GM12878 (cell line): ENCODE results near the gene SNCAIP. TPM values are rescaled to one million over a fixed set of nuclear protein-coding genes. Genes with fewer than 3 reads are reported as not detected.

Experiments
- ATAC-seq: fragments of 200-7000 bp; cut with Tn5 transposase; 3 replicates; pipeline ENCODE4 v1.9.1; 2020; ENCODE audit warnings: mild to moderate bottlenecking, moderate library complexity
- BruUV-seq: library from RNA; stranded (reverse); fragments of 400-500 nt; replicated peaks from 2 replicates; lab custom pipeline; 2021; lab: Mats Ljungman, UMichigan
- CTCF ChIA-PET: fragments of 300-600 bp; sonication (Branson Sonifier 250); formaldehyde crosslinking; extraction: SDS; loops from one replicate; lab custom pipeline; 2021; ENCODE audit warnings: inconsistent platforms; lab: Yijun Ruan, JAX
- POLR2A ChIA-PET: fragments of 350-600 bp; formaldehyde crosslinking; extraction: SDS; loops from one replicate; lab custom pipeline; 2021; ENCODE audit warnings: inconsistent platforms; lab: Charles Lee
- RAD21 ChIA-PET: fragments of 300-600 bp; sonication (Branson Sonifier 250); formaldehyde crosslinking; loops from one replicate; lab custom pipeline; 2023; ENCODE audit warnings: antibody characterized with exemption; ENCODE audit not compliant: unreplicated experiment; lab: Charles Lee
- SMC1A ChIA-PET: fragments of 300-600 bp; sonication (Branson Sonifier 250); formaldehyde crosslinking; loops from one replicate; lab custom pipeline; 2023; ENCODE audit not compliant: unreplicated experiment, uncharacterized antibody; lab: Charles Lee
- DNase-seq: peaks from one replicate; pipeline ENCODE4 v3.0.0-alpha.2; 2011; ENCODE audit warnings: low read depth, low spot score
- FAIRE-seq: peaks from 3 replicates; lab custom pipeline; 2011; peaks lifted over from hg19 to GRCh38; lab: Jason Lieb, UNC
- H2AFZ ChIP-seq: 2 replicates; pipeline ENCODE4 v1.6.0; 2011; ENCODE audit warnings: low read depth, low read length, control low read depth; ENCODE audit not compliant: control insufficient read depth
- H3K27ac ChIP-seq: 2 replicates; pipeline ENCODE4 v1.5.1; 2011; ENCODE audit warnings: control low read depth; ENCODE audit not compliant: control insufficient read depth, insufficient read depth
- H3K27me3 ChIP-seq, 2 experiments: replicated peaks in 1 of 2; 2 replicates each; pipeline versions ENCODE4 v1.6.0 to v1.6.1; 2011; ENCODE audit warnings: low read length in 1 of 2; ENCODE audit not compliant: control insufficient read depth in 2 of 2, insufficient read depth in 2 of 2
- H3K36me3 ChIP-seq, 2 experiments: 2 replicates each; pipeline ENCODE4 v1.5.1; 2011; ENCODE audit warnings: low read length in 1 of 2; ENCODE audit not compliant: control insufficient read depth in 2 of 2, insufficient read depth in 2 of 2
- H3K4me1 ChIP-seq: 2 replicates; pipeline ENCODE4 v1.6.1; 2011; ENCODE audit warnings: mild to moderate bottlenecking, low read length, moderate library complexity, mixed read lengths; ENCODE audit not compliant: control insufficient read depth, insufficient read depth
- H3K4me2 ChIP-seq: 2 replicates; pipeline ENCODE4 v1.6.0; 2011; ENCODE audit warnings: control low read depth; ENCODE audit not compliant: control insufficient read depth, insufficient read depth
- H3K4me3 ChIP-seq: fragments of 200-600 bp; sonication (generic); 2 replicates; pipeline ENCODE4 v1.5.1; 2016
- H3K79me2 ChIP-seq: 2 replicates; pipeline ENCODE4 v1.6.0; 2011; ENCODE audit warnings: low read length; ENCODE audit not compliant: control insufficient read depth, insufficient read depth
- H3K9ac ChIP-seq: 2 replicates; pipeline ENCODE4 v1.8.0; 2011; ENCODE audit warnings: low read length, control low read depth, mixed read lengths; ENCODE audit not compliant: control insufficient read depth, insufficient read depth
- H3K9me3 ChIP-seq: replicated peaks from 3 replicates; pipeline ENCODE4 v1.5.1; 2011; ENCODE audit warnings: mild to moderate bottlenecking, low read length; ENCODE audit not compliant: control insufficient read depth, insufficient read depth
- H4K20me1 ChIP-seq: 2 replicates; pipeline ENCODE4 v1.6.0; 2011; ENCODE audit not compliant: control insufficient read depth, insufficient read depth
- BRCA1 ChIP-seq: IDR thresholded peaks from 2 replicates; pipeline ENCODE4 v1.6.1; 2011; ENCODE audit warnings: low read depth, low read length, improper control_type of control experiment
- CREM ChIP-seq: IDR thresholded peaks from 2 replicates; pipeline ENCODE4 v1.6.1; 2014; ENCODE audit warnings: antibody characterized with exemption, low read depth
- GABPA ChIP-seq: IDR thresholded peaks from 2 replicates; pipeline ENCODE4 v1.6.1; 2014; ENCODE audit warnings: antibody characterized with exemption, low read depth, mild to moderate bottlenecking, inconsistent platforms
- JUND ChIP-seq: IDR thresholded peaks from 2 replicates; pipeline ENCODE4 v1.6.1; 2012; ENCODE audit warnings: low read depth, mild to moderate bottlenecking, low read length, improper control_type of control experiment, moderate library complexity
- PML ChIP-seq: IDR thresholded peaks from 2 replicates; pipeline ENCODE4 v1.6.1; 2012; ENCODE audit warnings: low read length, inconsistent platforms
- SMAD5 ChIP-seq: IDR thresholded peaks from 2 replicates; pipeline ENCODE4 v1.6.1; 2016; ENCODE audit warnings: antibody characterized with exemption, low read depth
- ZBTB11 ChIP-seq: fragments of 450-650 bp; formaldehyde crosslinking; IDR thresholded peaks from 2 replicates; pipeline ENCODE4 v1.5.0; 2022; ENCODE audit warnings: mild to moderate bottlenecking, missing genetic modification characterization
- WGBS: methylation state at CpG from one replicate; pipeline ENCODE4 v1.1.6; 2016; ENCODE audit warnings: low lambda C conversion rate; ENCODE audit not compliant: insufficient replicate concordance, insufficient coverage; ENCODE audit errors: missing lambda C conversion rate; 5-methylcytosine and 5-hydroxymethylcytosine counted together
- in situ Hi-C: fragments of 300-500 bp; cut with MboI; formaldehyde crosslinking; loops from 9 replicates; pipeline ENCODE4 v1.14.3; 2018; ENCODE audit warnings: mixed read lengths
- intact Hi-C: fragments of 100-400 bp; cut with micrococcal nuclease; formaldehyde crosslinking; loops from one replicate; pipeline ENCODE4 v1.14.2; 2022; ENCODE audit not compliant: unreplicated experiment
- polyA plus RNA-seq, 11 experiments: library from polyadenylated mRNA; depleted of rRNA in 4 of 11; unstranded in 6 of 11; stranded (reverse) in 5 of 11; fragments of >200 nt; fragmentation: Nextera tagmentation in 4 of 11; fragmentation: Illumina TruSeq in 1 of 11; extraction: Ambion mirVana in 4 of 11; extraction: Trizol in 1 of 11; gene quantifications; 1 replicate in 1 of 11; 2 replicates in 10 of 11; pipeline versions ENCODE4 v1.2.1 to v1.2.3, GENCODE V29; 2011 to 2016; ENCODE audit warnings: inconsistent platforms in 2 of 11, missing spikeins in 2 of 11, low read depth in 1 of 11
- total RNA-seq, 4 experiments: library from RNA; depleted of rRNA in 3 of 4; stranded (reverse); fragments of >200 nt in 3 of 4; fragmentation: Illumina TruSeq in 1 of 4; extraction: Trizol in 1 of 4; gene quantifications; 2 replicates each; pipeline versions ENCODE4 v1.2.1 to v1.2.3, GENCODE V29; 2013 to 2021
- TF ChIP-seq, protein P1 (sequence below): IDR thresholded peaks from 2 replicates; pipeline ENCODE4 v1.6.1; 2011; ENCODE audit warnings: low read depth, mild to moderate bottlenecking, low read length, moderate library complexity, borderline replicate concordance; ENCODE audit errors: extremely low read depth

Gene SNCAIP
- total and polyA plus RNA-seq, 10 of the 15 experiments (the other 5 are each of a cell fraction or from before 2014, with no cell fraction given) = 0.03 to 0.62 (median 0.16) TPM; not detected in 1

DNA sequence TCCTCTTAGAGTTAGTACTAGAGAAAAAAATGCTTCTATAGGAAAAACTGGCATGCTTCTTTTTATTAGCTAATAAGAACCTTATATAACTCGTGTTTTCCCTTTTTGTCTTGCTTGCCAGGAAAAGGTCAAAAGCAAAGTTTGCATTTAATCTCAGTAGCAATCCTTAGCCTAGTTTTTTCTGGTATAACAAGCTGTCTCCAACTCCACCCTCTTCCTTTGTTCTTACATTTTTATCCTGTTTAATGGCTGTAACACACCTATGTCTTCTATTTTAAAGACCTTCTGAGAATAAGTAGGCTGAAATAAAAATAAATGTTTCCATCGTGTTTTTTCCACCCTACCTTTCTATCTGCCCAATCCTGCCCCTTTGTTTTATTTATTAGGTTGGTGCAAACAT lies 158.3 kb downstream of the SNCAIP start:
- FAIRE-seq (no peak), DNase-seq (no peak), ATAC-seq (no peak)
- ChIA-PET CTCF (interaction anchor here (1.5 kb wide), 1 partner anchor 12 kb away, joined by 4 read pairs; no protein-coding TSS in a partner anchor), POLR2A (no interaction called here), RAD21 (no interaction called here), SMC1A (no interaction called here)
- Histone ChIP-seq H3K4me1 (no peaks in the 10 kb centered on the region), H3K27me3 (no peaks in the 10 kb centered on the region; a peak in 1 of 4 replicates), H3K36me3 (no peaks in the 10 kb centered on the region), H4K20me1 (no peaks in the 10 kb centered on the region), H3K9me3 (no peaks in the 10 kb centered on the region), H2AFZ (no peak overlapping the region), H3K4me2 (no peak overlapping the region), H3K4me3 (no peak overlapping the region), H3K27ac (no peak overlapping the region), H3K79me2 (no peaks in the 10 kb centered on the region), H3K9ac (no peak overlapping the region)
- WGBS = 2% methylated on average over 2 of the region's 2 CpGs
- BruUV-seq = no TSS peak
- TF ChIP-seq SMAD5 (no peak), BRCA1 (no peak), ZBTB11 (CRISPR knock-in tag) (no peak), CREM (no peak), PML (no peak), JUND (no peak), GABPA (no peak)
- TF ChIP-seq, protein P1, sequence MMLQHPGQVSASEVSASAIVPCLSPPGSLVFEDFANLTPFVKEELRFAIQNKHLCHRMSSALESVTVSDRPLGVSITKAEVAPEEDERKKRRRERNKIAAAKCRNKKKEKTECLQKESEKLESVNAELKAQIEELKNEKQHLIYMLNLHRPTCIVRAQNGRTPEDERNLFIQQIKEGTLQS = no peak
- intact Hi-C loops = no loop called here
- in situ Hi-C loops = no loop called here
